ENCODE results near the gene ABCA4.

DNA sequence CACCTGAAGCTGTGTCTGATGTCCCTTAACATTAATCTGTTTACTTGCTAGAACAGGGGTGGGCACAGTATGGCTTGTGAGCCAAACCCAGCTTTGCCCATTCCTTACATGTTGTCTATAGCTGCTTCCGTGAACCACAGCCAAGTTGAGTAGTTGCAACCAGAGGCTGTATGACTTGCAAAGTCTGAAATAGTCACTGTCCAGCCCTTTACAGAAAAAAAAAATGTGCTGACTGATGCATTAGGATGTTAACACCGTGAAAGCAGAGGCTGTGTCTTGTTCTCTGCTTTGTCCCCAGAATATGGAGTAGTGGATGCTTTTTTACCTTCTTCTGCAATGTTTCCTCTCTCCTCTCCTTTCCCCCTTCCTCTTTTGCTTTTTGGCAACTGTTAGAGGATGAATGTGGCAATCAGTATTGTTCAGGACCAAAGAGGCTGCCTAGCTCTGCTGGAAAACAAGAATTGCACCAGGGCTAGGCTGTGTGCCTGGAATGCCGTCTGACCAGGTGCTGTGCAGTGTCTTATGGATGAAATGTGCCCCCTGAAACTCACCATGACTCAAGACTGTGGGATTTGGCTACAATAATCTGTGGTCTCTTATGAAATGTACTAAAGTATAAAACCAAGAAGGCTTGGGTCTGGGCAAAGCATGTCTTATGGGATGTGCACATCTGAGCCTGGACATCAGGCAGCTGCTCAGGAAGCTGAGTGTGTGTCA lies 132.2 kb downstream of the ABCA4 start:
- TF ChIP-seq, protein P1, sequence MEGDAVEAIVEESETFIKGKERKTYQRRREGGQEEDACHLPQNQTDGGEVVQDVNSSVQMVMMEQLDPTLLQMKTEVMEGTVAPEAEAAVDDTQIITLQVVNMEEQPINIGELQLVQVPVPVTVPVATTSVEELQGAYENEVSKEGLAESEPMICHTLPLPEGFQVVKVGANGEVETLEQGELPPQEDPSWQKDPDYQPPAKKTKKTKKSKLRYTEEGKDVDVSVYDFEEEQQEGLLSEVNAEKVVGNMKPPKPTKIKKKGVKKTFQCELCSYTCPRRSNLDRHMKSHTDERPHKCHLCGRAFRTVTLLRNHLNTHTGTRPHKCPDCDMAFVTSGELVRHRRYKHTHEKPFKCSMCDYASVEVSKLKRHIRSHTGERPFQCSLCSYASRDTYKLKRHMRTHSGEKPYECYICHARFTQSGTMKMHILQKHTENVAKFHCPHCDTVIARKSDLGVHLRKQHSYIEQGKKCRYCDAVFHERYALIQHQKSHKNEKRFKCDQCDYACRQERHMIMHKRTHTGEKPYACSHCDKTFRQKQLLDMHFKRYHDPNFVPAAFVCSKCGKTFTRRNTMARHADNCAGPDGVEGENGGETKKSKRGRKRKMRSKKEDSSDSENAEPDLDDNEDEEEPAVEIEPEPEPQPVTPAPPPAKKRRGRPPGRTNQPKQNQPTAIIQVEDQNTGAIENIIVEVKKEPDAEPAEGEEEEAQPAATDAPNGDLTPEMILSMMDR (IDR thresholded peaks at IDR 0.05): no peak
- no peak for TF ChIP-seq POLR2A (IDR thresholded peaks at IDR 0.05)
